GM23338 (cell line): ENCODE results near the gene ATF3. TPM values are rescaled to one million over a fixed set of nuclear protein-coding genes. Genes with fewer than 3 reads are reported as not detected.

Experiments used
- ATAC-seq: fragments of 200-7000 bp; cut with Tn5 transposase; 3 replicates; pipeline ENCODE4 v1.9.1; 2020
- DNase-seq: peaks from one replicate; pipeline ENCODE4 v3.0.0-alpha.2; 2015; ENCODE audit warnings: low spot score
- H2AFZ ChIP-seq: fragments of 200-600 bp; sonication (generic); 2 replicates; pipeline ENCODE4 v1.8.0; 2016; ENCODE audit warnings: antibody characterized with exemption, mild to moderate bottlenecking, moderate library complexity
- H3F3A ChIP-seq: fragments of 200-600 bp; sonication (generic); replicated peaks from 2 replicates; pipeline ENCODE4 v1.8.0; 2017; ENCODE audit warnings: antibody characterized with exemption, mixed run types, low read depth
- H3K27ac ChIP-seq: fragments of 200-600 bp; sonication (generic); 2 replicates; pipeline ENCODE4 v1.6.1; 2016; ENCODE audit warnings: low read depth
- H3K27me3 ChIP-seq: fragments of 200-600 bp; sonication (generic); 2 replicates; pipeline ENCODE4 v1.8.0; 2016; ENCODE audit warnings: mild to moderate bottlenecking, mixed run types, moderate library complexity; ENCODE audit not compliant: insufficient read depth
- H3K36me3 ChIP-seq: fragments of 200-600 bp; sonication (generic); 2 replicates; pipeline ENCODE4 v1.8.0; 2016; ENCODE audit warnings: mild to moderate bottlenecking; ENCODE audit not compliant: insufficient read depth
- H3K4me1 ChIP-seq: fragments of 200-600 bp; sonication (generic); 2 replicates; pipeline ENCODE4 v1.8.0; 2016; ENCODE audit warnings: mild to moderate bottlenecking, moderate library complexity; ENCODE audit not compliant: insufficient read depth
- H3K4me2 ChIP-seq: fragments of 200-600 bp; sonication (generic); 2 replicates; pipeline ENCODE4 v1.7.1; 2017; ENCODE audit warnings: mixed run types
- H3K4me3 ChIP-seq: fragments of 200-600 bp; sonication (generic); 2 replicates; pipeline ENCODE4 v1.6.1; 2016; ENCODE audit warnings: mixed run types
- H3K79me2 ChIP-seq: fragments of 200-600 bp; sonication (generic); replicated peaks from 2 replicates; pipeline ENCODE4 v1.8.0; 2017; ENCODE audit warnings: mild to moderate bottlenecking; ENCODE audit not compliant: insufficient read depth
- H3K9me2 ChIP-seq: fragments of 200-600 bp; sonication (generic); 2 replicates; pipeline ENCODE4 v1.8.0; 2017; ENCODE audit not compliant: insufficient read depth
- H4K20me1 ChIP-seq: fragments of 200-600 bp; sonication (generic); replicated peaks from 2 replicates; pipeline ENCODE4 v1.8.0; 2017; ENCODE audit warnings: mild to moderate bottlenecking; ENCODE audit not compliant: insufficient read depth
- H3K27ac Mint-ChIP-seq: 2 replicates; pipeline ENCODE4 v1.8.0; 2020; ENCODE audit warnings: inconsistent platforms, mild to moderate bottlenecking, moderate library complexity, mixed read lengths
- H3K27me3 Mint-ChIP-seq: 3 replicates; pipeline ENCODE4 v1.8.0; 2022; ENCODE audit warnings: low read depth, mild to moderate bottlenecking, moderate library complexity, mixed read lengths, inconsistent platforms; ENCODE audit not compliant: insufficient read depth, poor library complexity
- H3K36me3 Mint-ChIP-seq: 3 replicates; pipeline ENCODE4 v1.8.0; 2021; ENCODE audit warnings: low read depth, mild to moderate bottlenecking, inconsistent platforms, moderate library complexity, mixed read lengths
- H3K4me1 Mint-ChIP-seq: 3 replicates; pipeline ENCODE4 v1.8.0; 2020; ENCODE audit warnings: mild to moderate bottlenecking, inconsistent platforms, mixed read lengths
- H3K4me3 Mint-ChIP-seq: 3 replicates; pipeline ENCODE4 v1.8.0; 2021; ENCODE audit warnings: moderate library complexity, mild to moderate bottlenecking, inconsistent platforms, mixed read lengths
- H3K9me3 Mint-ChIP-seq: 3 replicates; pipeline ENCODE4 v1.8.0; 2020; ENCODE audit warnings: moderate library complexity, mild to moderate bottlenecking, inconsistent platforms, mixed read lengths
- CREB1 ChIP-seq: fragments of 250-450 bp; sonication (Bioruptor Pico); IDR thresholded peaks from 2 replicates; pipeline ENCODE4 v1.5.0; 2020; ENCODE audit warnings: low read depth, mild to moderate bottlenecking, moderate library complexity
- CTCF ChIP-seq, 2 experiments: fragments of 200-600 bp in 1 of 2; sonication (generic) in 1 of 2; conservative IDR thresholded peaks; 2 replicates each; pipeline versions ENCODE4 v1.5.1 to v1.6.1; 2016 to 2017; ENCODE audit warnings: antibody characterized with exemption in 2 of 2, low read depth in 2 of 2, mild to moderate bottlenecking in 2 of 2, moderate library complexity in 1 of 2
- EZH2phosphoT487 ChIP-seq: fragments of 200-600 bp; sonication (generic); IDR thresholded peaks from one replicate; pipeline ENCODE4 v1.8.1; 2018; ENCODE audit warnings: antibody characterized with exemption; ENCODE audit not compliant: unreplicated experiment
- POLR2AphosphoS5 ChIP-seq: IDR thresholded peaks from 2 replicates; pipeline ENCODE4 v1.6.1; 2016; ENCODE audit warnings: antibody characterized with exemption, low read depth
- REST ChIP-seq: IDR thresholded peaks from one replicate; pipeline ENCODE4 v1.6.1; 2018; ENCODE audit warnings: antibody characterized with exemption; ENCODE audit not compliant: unreplicated experiment
- STAT1 ChIP-seq: IDR thresholded peaks from one replicate; pipeline ENCODE4 v1.6.1; 2016; ENCODE audit warnings: antibody characterized with exemption; ENCODE audit not compliant: unreplicated experiment
- ZNF462 ChIP-seq: fragments of 250-450 bp; sonication (Bioruptor Pico); IDR thresholded peaks from 2 replicates; pipeline ENCODE4 v1.5.0; 2020; ENCODE audit warnings: mild to moderate bottlenecking, moderate library complexity
- polyA plus RNA-seq: library from polyadenylated mRNA; unstranded; fragments of >200 nt; fragmentation: Nextera tagmentation; extraction: Ambion mirVana; gene quantifications from 2 replicates; pipeline ENCODE4 v1.2.1, GENCODE V29; 2016
- total RNA-seq: library from RNA; depleted of rRNA; stranded (reverse); fragments of >200 nt; shearing (Covaris generic); gene quantifications from 2 replicates; pipeline ENCODE4 v1.2.3, GENCODE V29; 2014

The ATF3 gene
- total and polyA plus RNA-seq, 2 experiments from 2014 or later = 12.6 to 17.2 TPM

- TF ChIP-seq REST (no peak), CREB1 (CRISPR knock-in tag) (no peak)
These were observed 37.3 kb downstream of the ATF3 start (continued) for GRCh38 chr1:212645546-212646543.

- H3K4me1 ChIP-seq = no peaks in the 10 kb centered on the region
- no peak for TF ChIP-seq STAT1
- TF ChIP-seq CREB1 (CRISPR knock-in tag) = no peak
- no peak for TF ChIP-seq ZNF462 (CRISPR knock-in tag)
- no peak for TF ChIP-seq POLR2AphosphoS5
- TF ChIP-seq EZH2phosphoT487 = no peak
- TF ChIP-seq CTCF (conservative IDR thresholded peaks at IDR 0.05; ENCODE audit: low read depth in 2 of 2) = no peak
- no peak for TF ChIP-seq REST
These were observed 38.0 kb downstream of the ATF3 start for GRCh38 chr1:212646588-212646987.

More at GRCh38 chr1:212646588-212646987, 38.0 kb downstream of the ATF3 start:
- H3K27me3 ChIP-seq = no peaks in the 10 kb centered on the region
- no peak for DNase-seq
- no peak overlapping the region for H3K27ac ChIP-seq
- no peak overlapping the region for H3K4me3 ChIP-seq
- no peaks in the 10 kb centered on the region for H4K20me1 ChIP-seq
- Mint-ChIP-seq H3K9me3 (no peaks in the 10 kb centered on the region), H3K4me3 (no peak overlapping the region), H3K36me3 (no peaks in the 10 kb centered on the region), H3K4me1 (no peaks in the 10 kb centered on the region), H3K27ac (no peak overlapping the region), H3K27me3 (peaks cover 3% of the 10 kb centered on the region)
- no peaks in the 10 kb centered on the region for H3K9me2 ChIP-seq
- no peaks in the 10 kb centered on the region for H3K79me2 ChIP-seq
- no peaks in the 10 kb centered on the region for H3F3A ChIP-seq
- H3K4me2 ChIP-seq = no peak overlapping the region
- no peak overlapping the region for H2AFZ ChIP-seq
- ATAC-seq = no peak
- H3K36me3 ChIP-seq = no peaks in the 10 kb centered on the region
